ENCODE measurements around the gene PAK2.
"Not testable (repeated sequence)": the region's sequence is repeated elsewhere in the genome, so short reads cannot be mapped to it uniquely, and the experiment has no call there.

Gene PAK2

GRCh38 chr3:196782511-196782910 is 42.9 kb downstream of the PAK2 start:
- DNase-seq (ENCODE audit: low spot score) = no peak

- peak; percentile 56 for DNase-seq (ENCODE audit: low spot score)
Measured at GRCh38 chr3:196788528-196788927, 48.9 kb downstream of the PAK2 start.

- DNase-seq (ENCODE audit: low spot score) = no peak
Measured at GRCh38 chr3:196789885-196790359, 50.3 kb downstream of the PAK2 start.

GRCh38 chr3:196790636-196791035 is 51.0 kb downstream of the PAK2 start:
- no peak for DNase-seq (ENCODE audit: low spot score)

GRCh38 chr3:196792771-196793170 is 53.1 kb downstream of the PAK2 start:
- no peak for DNase-seq (ENCODE audit: low spot score)

- DNase-seq (ENCODE audit: low spot score) = no peak
Measured at GRCh38 chr3:196793246-196793645, 53.6 kb downstream of the PAK2 start.

GRCh38 chr3:196794467-196794866 is 54.8 kb downstream of the PAK2 start:
- DNase-seq (ENCODE audit: low spot score) = no peak

- no peak for DNase-seq (ENCODE audit: low spot score)
Measured at GRCh38 chr3:196796317-196796716, 56.7 kb downstream of the PAK2 start.

- no peak for DNase-seq (ENCODE audit: low spot score)
Measured at GRCh38 chr3:196800742-196801434, 61.2 kb downstream of the PAK2 start.

GRCh38 chr3:196803891-196804468 is 64.3 kb downstream of the PAK2 start:
- DNase-seq (ENCODE audit: low spot score) = no peak

- DNase-seq (ENCODE audit: low spot score) = no peak
Measured at GRCh38 chr3:196804773-196805172, 65.1 kb downstream of the PAK2 start.

- DNase-seq (ENCODE audit: low spot score) = no peak
Measured at GRCh38 chr3:196810963-196811581, 71.4 kb downstream of the PAK2 start.

GRCh38 chr3:196812853-196813252 is 73.2 kb downstream of the PAK2 start:
- DNase-seq (ENCODE audit: low spot score) = no peak

- DNase-seq (ENCODE audit: low spot score) = no peak
Measured at GRCh38 chr3:196813903-196814302, 74.2 kb downstream of the PAK2 start.

GRCh38 chr3:196821806-196822355 is 82.2 kb downstream of the PAK2 start:
- DNase-seq (ENCODE audit: low spot score) = no peak

- not testable (repeated sequence) for DNase-seq (ENCODE audit: low spot score)
Measured at GRCh38 chr3:196829651-196830050, 90.0 kb downstream of the PAK2 start.

GRCh38 chr3:196835086-196835485 is 95.4 kb downstream of the PAK2 start:
- no peak for DNase-seq (ENCODE audit: low spot score)

GRCh38 chr3:196836626-196837025 is 97.0 kb downstream of the PAK2 start:
- DNase-seq (ENCODE audit: low spot score) = not testable (repeated sequence)

GRCh38 chr3:196837819-196838420 is 98.3 kb downstream of the PAK2 start:
- peak; percentile 49 for DNase-seq (ENCODE audit: low spot score)

- not testable (repeated sequence) for DNase-seq (ENCODE audit: low spot score)
Measured at GRCh38 chr3:196839351-196839750, 99.7 kb downstream of the PAK2 start.

GRCh38 chr3:196842567-196843434 is 103.1 kb downstream of the PAK2 start:
- no peak for DNase-seq (ENCODE audit: low spot score)

Data from SK-N-DZ (cell line).